ENCODE measurements around the gene PITPNB.

GRCh38 chr22:27880778-27881394, 38.2 kb downstream of the PITPNB start:
- TF ChIP-seq POLR2AphosphoS5 (IDR thresholded peaks at IDR 0.05; ENCODE audit: borderline replicate concordance, low read depth, low read length): no peak
- no peak for TF ChIP-seq EZH2 (IDR thresholded peaks at IDR 0.05)
- TF ChIP-seq FOXP2 (optimal IDR thresholded peaks at IDR 0.05; ENCODE audit: control extremely low read depth, extremely low read length, insufficient read depth): no peak

Measured in SK-N-MC (cell line).